GM12801 (cell line): ENCODE results near the gene INAVA.

ENCODE experiments used
- TF ChIP-seq, protein P1 (sequence below): IDR thresholded peaks from one replicate; pipeline ENCODE4 v1.5.1; 2011; ENCODE audit warnings: control low read depth; ENCODE audit not compliant: insufficient read length; ENCODE audit errors: extremely low read depth

INAVA gene

DNA sequence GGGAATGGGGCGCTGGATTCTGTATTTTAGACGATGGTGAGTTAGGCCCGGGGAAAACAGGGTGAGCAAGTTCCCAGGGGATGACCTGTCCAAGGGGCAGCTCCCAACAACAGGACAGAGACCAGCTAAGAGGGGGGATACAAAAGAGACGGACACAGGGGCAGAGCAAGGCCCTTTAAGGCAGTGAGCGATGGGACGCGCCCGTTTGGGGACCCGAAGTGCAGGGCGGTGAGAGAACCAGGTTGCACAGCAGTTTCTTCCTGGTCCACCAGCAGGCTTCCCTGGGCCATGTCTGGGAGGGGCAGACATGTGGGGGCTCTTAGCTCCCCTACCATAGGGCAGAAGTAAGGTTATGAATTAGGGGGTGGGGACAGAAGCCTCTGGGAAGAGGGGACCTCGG lies 22.0 kb downstream of the INAVA start:
- TF ChIP-seq, protein P1, sequence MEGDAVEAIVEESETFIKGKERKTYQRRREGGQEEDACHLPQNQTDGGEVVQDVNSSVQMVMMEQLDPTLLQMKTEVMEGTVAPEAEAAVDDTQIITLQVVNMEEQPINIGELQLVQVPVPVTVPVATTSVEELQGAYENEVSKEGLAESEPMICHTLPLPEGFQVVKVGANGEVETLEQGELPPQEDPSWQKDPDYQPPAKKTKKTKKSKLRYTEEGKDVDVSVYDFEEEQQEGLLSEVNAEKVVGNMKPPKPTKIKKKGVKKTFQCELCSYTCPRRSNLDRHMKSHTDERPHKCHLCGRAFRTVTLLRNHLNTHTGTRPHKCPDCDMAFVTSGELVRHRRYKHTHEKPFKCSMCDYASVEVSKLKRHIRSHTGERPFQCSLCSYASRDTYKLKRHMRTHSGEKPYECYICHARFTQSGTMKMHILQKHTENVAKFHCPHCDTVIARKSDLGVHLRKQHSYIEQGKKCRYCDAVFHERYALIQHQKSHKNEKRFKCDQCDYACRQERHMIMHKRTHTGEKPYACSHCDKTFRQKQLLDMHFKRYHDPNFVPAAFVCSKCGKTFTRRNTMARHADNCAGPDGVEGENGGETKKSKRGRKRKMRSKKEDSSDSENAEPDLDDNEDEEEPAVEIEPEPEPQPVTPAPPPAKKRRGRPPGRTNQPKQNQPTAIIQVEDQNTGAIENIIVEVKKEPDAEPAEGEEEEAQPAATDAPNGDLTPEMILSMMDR: no peak

DNA sequence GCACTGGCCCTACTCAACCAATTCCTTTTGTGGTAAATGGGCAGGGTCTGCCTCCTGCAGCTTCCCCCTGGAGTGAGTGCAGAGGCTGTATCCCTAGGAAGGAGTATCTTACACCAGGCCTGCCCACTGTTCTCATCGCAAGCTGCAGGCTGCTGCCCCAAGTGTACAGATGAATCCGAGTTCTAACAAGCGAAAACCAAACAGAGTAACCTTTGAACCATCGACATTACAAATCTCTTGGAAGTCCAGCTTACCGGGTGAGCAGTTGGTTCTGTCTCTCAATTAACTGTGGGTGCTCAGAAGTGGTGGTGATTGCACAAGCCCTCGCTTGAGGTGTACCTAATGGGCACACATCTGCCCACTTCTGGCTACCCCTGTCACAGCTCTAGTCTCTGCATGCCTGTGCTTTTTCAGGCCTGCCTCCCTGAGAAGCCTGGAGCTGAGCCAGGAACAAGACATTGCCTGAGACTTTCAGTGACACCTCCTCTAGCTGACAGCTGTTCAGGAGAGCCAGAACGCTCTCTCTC lies 22.7 kb downstream of the INAVA start:
- TF ChIP-seq, protein P1: no peak

DNA sequence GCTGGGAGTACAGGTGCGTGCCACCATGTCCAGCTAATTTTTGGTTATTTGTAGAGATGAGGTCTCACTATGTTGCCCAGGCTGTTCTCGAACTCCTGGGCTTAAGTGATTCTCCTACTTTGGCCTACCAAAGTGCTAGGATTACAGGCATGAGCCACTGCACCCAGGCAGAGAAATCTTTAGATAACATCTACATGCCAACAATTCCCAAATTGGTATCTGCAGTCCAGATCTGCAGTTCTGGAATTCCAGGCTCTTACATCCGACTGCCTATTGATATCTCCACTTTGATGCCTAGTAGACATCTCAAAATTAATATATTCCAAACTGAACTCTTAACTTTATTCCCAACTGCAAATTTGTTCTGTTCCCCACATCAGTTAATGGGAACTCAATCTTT lies 23.3 kb downstream of the INAVA start:
- TF ChIP-seq, protein P1: no peak

DNA sequence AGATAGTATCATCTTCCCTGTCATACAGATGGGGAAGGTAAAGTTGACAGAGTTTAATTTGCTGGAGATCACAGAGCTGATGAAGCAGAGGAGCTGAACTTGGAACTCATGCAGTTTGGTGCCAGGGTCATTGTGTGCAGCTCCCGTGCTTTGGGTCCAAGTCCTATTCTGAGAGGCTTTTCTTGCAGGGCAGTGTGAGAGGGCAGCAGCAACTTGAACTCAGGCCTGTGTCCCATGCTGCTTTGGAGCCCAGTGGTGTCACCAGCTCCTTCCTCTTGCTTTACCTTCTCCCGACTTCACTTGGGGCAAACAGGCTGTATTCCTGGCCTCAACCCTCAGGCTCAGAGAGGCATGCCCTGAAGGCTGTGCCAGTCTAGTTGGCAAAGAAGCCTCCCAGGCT lies 24.7 kb downstream of the INAVA start:
- TF ChIP-seq, protein P1: no peak

DNA sequence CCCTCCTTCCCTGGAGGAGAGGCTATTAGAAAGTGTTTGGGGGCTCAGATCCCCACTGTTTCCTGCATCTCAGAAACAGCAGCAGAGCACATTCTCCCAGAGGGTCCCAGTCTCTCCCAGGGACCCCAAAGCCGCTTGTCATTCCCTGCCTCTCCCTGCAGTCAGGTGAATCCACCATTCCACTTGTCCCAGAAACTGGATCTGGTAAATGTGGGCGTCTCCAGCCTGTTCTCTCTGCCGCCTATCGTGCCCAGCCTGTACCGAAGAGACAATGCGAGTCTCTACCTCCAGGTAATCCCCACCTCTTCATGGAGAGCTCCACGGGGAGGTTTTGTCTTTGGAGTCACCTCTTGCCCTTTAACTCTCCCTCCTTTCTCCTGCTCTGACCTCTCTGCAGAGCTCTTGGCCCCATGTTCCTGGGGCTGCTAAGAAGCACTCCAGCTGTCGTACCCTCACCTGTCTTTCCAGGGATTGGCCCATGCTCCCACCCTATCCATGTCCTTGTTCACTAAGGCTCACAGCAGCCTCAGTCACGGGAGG lies 26.9 kb downstream of the INAVA start:
- TF ChIP-seq, protein P1: no peak

DNA sequence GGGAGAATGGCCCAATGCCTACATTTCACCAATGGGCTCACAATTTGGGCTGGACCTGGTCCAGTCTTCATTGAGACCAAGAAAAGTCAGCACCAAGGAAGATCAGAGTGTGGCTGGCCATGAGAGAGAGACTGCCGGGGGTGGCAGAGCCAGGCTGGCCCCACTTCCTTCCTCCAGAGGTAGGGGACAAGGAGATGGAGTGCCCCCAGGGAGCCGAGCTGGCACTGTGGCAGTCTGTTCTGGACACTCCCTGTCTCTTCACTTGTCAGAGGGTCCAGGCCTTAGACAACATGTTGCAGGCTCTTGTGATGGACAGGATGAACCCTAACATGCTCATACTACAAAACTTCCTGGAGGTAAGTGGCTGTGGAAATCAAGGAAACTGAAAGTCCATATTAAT lies 27.7 kb downstream of the INAVA start:
- TF ChIP-seq, protein P1: no peak

DNA sequence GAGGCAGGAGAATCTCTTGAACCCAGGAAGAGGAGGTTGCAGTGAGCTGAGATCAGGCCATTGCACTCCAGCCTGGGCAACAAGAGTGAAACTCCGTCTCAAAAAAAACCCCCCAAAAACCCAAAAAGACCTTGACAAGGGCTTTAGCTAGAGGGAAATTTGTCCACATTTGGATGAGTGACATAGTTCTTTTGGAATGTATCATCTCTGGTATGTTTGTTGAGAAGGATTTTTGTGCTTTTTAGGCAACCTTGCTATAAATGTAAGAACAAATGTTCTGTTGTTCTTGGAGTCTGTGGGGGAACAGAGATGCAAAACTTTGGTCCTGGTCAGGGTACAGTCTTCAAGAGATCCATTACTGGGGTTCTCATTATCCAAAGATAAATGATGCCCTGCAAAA lies 28.9 kb downstream of the INAVA start:
- TF ChIP-seq, protein P1: no peak

DNA sequence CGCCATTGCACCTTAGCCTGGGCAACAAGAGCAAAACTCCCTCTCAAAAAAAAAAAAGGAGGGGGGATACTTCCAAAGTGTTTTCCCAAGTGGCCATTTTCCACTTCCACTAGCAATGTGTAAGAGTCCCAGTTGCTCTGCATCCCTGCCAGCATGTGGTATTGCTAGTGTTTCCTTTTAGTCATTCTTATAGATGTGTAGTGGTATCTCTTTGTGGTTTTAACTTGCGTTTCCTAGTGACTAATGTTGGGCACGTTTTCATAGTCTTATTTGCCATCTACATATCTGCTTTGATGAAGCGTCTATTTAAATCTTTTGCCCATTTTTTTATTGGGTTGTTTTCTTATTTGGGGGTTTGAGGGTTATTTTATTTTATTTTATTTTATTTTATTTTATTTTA lies 31.1 kb downstream of the INAVA start:
- TF ChIP-seq, protein P1: no peak
